OCI-LY7 (cell line): ENCODE measurements around the gene SVOPL.

ENCODE experiments used
- EZH2phosphoT487 ChIP-seq: fragments of 200-600 bp; sonication (generic); IDR thresholded peaks from 2 replicates; pipeline ENCODE4 v1.6.1; 2018; ENCODE audit warnings: low read depth, borderline replicate concordance, mild to moderate bottlenecking, mixed run types, antibody characterized with exemption, low read length, moderate library complexity, mixed read lengths
- TF ChIP-seq, protein P1 (sequence below): fragments of 200-600 bp; sonication (generic); conservative IDR thresholded peaks from 2 replicates; pipeline ENCODE4 v1.5.1; 2014; ENCODE audit warnings: mild to moderate bottlenecking, antibody characterized with exemption, low read length, moderate library complexity, mixed read lengths

DNA sequence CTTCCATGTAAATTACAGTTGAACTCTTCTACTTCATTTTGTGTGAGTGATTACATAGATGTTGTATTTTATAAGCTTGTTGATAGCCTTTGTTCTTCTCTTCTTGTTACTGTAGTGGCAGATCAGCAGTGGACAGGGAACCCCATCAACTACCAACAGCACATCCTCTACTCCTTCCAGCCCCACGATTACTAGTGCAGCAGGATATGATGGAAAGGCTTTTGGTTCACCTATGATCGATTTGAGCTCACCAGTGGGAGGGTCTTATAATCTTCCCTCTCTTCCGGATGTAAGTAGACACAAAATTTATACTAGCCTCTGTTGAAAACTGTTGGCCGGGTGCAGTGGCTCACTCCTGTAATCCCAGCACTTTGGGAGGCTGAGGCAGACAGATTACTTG is 130.4 kb downstream of the SVOPL start:
- TF ChIP-seq, protein P1, sequence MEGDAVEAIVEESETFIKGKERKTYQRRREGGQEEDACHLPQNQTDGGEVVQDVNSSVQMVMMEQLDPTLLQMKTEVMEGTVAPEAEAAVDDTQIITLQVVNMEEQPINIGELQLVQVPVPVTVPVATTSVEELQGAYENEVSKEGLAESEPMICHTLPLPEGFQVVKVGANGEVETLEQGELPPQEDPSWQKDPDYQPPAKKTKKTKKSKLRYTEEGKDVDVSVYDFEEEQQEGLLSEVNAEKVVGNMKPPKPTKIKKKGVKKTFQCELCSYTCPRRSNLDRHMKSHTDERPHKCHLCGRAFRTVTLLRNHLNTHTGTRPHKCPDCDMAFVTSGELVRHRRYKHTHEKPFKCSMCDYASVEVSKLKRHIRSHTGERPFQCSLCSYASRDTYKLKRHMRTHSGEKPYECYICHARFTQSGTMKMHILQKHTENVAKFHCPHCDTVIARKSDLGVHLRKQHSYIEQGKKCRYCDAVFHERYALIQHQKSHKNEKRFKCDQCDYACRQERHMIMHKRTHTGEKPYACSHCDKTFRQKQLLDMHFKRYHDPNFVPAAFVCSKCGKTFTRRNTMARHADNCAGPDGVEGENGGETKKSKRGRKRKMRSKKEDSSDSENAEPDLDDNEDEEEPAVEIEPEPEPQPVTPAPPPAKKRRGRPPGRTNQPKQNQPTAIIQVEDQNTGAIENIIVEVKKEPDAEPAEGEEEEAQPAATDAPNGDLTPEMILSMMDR: no peak
- no peak for TF ChIP-seq EZH2phosphoT487
